ENCODE results near the gene PEX14.

PEX14 gene

DNA sequence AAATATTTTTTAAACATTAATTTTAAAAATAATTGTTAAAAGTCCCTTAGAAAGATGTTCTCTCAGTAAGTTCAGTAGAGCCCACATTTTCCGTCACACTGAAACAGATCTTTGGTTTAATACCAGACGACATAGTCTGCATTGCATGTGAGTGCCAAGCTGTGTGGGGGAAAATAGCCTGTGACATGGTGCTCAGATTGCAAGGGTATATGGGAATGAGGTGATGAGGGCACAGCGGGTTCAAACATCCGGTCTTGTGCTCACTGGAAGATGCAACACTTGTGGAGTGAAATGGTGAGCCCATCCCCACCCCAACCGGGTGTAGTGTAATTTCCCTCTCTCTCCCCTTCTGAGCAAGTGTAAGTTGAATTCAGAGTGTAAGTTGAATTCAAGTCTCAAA, 114.3 kb downstream of the PEX14 start:
- in situ Hi-C loops (cut with HindIII; ENCODE audit: low pct_unique_long_range_greater_than_20kb, low sequenced_read_pairs) = no loop called here
- TF ChIP-seq JUND (IDR thresholded peaks at IDR 0.05; ENCODE audit: low read depth) = no peak
- no peak for DNase-seq (ENCODE audit: low read depth in 1 of 2, low spot score in 1 of 2)

DNA sequence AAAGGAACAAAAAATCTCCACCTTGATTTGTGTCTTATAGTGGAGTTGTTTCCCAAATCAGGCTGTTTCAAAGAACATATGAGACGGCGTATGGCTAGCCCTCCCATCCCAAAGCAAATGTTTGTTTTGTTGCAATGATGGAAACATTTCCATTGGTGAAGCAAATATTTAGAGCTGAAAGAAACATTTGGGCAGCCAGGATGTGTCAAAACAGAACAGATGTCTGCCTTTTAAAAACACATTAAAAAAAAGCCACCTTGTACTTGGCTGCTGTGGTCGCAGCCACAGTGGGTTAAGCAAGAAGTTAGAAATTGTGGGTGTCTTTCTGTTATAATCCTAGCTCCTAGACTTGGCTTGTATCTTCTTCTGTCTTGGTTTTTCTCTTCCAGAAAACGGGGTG, 116.3 kb downstream of the PEX14 start:
- in situ Hi-C loops (cut with HindIII; ENCODE audit: low pct_unique_long_range_greater_than_20kb, low sequenced_read_pairs) = no loop called here
- no peak for TF ChIP-seq JUND (IDR thresholded peaks at IDR 0.05; ENCODE audit: low read depth)
- DNase-seq (ENCODE audit: low read depth in 1 of 2, low spot score in 1 of 2) = no peak

DNA sequence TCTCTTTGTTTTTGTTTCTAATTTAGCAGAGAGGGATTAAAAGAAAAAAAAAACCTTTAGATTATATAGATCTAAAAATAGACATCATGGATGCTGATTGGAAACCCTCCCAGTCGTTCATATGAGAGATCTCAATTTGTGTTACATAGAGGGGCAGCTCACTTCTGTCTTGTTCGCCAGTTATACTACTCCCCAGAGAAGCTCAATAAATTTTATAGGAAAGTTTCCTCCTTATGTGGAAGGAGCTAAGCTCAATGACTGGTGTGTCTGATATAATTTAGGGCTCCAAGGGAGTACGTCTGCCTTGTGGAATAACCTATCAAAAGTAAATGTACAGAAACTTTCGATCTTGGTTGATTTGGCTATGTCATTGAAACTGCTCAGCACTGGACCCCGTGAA, 117.6 kb downstream of the PEX14 start:
- no peak for DNase-seq (ENCODE audit: low read depth in 1 of 2, low spot score in 1 of 2)
- in situ Hi-C loops (cut with HindIII; ENCODE audit: low pct_unique_long_range_greater_than_20kb, low sequenced_read_pairs) = no loop called here
- no peak for TF ChIP-seq JUND (IDR thresholded peaks at IDR 0.05; ENCODE audit: low read depth)

DNA sequence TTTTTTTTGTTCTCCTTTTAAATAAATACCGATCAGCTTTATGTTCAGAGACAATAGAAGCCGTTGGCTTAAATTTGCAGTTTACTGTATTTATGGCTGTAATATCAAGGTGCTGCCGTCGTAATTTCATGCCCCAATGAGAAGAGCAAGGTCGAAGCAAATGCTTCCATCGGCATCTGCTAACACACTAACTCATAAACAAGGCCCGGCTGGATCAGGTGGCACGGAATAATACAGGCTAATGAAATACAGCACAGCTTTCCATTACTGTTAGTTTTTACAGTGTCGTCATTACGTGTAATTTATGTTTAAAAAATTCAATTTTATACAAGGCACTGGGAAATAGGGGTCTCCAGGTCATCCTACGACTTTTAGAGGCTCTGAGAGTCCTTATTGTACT, 119.0 kb downstream of the PEX14 start:
- DNase-seq (ENCODE audit: low read depth in 1 of 2, low spot score in 1 of 2) = no peak
- TF ChIP-seq JUND (IDR thresholded peaks at IDR 0.05; ENCODE audit: low read depth) = no peak
- in situ Hi-C loops (cut with HindIII; ENCODE audit: low pct_unique_long_range_greater_than_20kb, low sequenced_read_pairs) = no loop called here

DNA sequence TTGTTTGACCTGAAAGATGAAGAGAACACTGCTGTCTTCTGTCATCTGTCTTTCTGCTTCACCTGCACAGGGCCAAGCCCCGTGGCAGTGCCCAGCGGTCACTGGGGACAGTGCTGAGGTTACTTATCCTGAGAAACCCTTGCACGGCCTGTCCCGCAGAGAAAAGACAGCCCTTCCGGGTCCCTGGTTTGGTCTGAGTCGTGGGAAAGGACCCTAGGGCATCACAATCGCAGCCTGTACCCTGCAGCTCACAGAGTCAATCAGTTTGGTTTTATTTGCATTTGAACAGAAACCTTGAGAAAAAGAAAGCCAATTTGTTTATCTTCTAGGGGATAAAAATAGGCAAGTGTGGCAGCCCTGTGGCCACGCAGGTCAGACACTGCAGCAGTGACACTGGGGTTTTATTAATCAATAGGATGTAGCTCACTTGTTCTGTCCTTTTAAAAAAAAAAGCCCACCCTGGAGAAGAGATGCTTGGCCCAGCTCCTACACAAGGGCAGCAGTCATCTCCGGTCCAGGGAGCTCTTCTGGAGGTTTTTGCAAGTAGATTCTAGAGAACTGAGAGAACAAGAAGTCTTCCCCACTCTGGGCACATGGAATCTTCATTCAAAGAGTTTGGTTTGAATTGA, 120.0 kb downstream of the PEX14 start:
- peak in 1 of 2 experiments; percentile 9 for DNase-seq (ENCODE audit: low read depth in 1 of 2, low spot score in 1 of 2)
- in situ Hi-C loops (cut with HindIII; ENCODE audit: low pct_unique_long_range_greater_than_20kb, low sequenced_read_pairs) = no loop called here
- TF ChIP-seq JUND (IDR thresholded peaks at IDR 0.05; ENCODE audit: low read depth) = no peak

DNA sequence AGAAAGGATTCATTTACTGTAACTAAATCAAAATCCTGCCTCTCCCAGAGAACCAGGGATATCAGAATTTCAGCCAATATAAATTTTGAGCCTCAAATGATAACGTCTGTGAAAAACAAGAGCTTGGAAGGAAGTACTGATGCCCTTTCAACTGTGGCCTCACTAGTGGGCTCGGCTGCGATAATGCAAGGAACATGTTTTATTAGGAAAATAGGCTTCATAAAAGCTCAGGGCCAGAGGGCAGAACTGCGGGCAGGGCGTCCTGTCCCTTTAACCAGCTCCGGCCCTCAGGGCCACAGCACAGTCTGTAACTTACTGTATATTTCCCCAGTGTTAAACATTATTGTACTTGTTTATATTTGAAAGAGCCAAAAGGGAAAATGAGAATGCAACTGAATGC, 122.0 kb downstream of the PEX14 start:
- DNase-seq (ENCODE audit: low read depth in 1 of 2, low spot score in 1 of 2) = no peak
- TF ChIP-seq JUND (IDR thresholded peaks at IDR 0.05; ENCODE audit: low read depth) = no peak
- in situ Hi-C loops (cut with HindIII; ENCODE audit: low pct_unique_long_range_greater_than_20kb, low sequenced_read_pairs) = no loop called here

DNA sequence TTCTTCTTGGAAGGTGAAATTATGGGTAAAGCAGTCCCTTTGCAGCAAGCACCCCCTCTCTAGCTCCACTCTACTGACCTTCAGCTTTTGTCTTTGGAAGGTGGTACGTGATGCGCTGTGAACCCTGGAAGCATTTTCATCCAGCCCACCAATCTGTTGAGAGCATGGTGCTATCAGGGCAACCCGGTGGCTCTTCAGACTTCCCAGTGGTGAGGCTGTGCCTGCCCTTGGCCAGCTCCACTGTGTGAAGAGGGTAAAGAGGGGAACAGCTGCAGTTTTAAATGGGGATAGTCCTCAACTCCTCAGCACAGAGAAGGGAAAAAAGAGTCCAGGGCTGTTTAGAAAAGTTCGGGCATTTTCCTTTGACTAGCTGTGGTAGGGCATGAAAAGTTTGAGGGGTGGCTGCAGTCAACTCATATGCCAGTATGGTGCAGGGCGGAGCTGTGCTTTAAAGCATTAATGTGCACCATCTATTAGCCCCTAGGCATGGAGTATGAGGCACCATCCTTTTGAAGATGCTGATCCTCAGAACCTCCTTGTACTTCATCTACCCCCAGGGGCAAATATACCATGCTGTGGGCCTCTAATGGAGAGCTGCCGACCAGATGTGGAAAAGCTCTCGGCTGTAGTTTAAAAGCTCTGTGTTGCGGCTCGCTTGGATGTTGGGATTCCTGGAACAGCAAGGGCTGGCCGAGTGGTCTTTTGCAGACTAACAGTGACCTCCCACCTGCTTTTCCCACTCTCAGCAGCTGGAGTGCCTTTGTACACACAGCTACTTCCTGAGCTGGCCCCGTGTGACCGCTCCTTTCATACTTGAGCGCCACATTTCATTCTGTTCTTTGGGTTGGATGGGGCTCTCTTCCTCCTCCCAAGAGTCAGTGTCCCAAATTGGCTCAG, 123.0 kb downstream of the PEX14 start:
- no peak for TF ChIP-seq JUND (IDR thresholded peaks at IDR 0.05; ENCODE audit: low read depth)
- DNase-seq (ENCODE audit: low read depth in 1 of 2, low spot score in 1 of 2) = no peak
- in situ Hi-C loops (cut with HindIII; ENCODE audit: low pct_unique_long_range_greater_than_20kb, low sequenced_read_pairs) = no loop called here

DNA sequence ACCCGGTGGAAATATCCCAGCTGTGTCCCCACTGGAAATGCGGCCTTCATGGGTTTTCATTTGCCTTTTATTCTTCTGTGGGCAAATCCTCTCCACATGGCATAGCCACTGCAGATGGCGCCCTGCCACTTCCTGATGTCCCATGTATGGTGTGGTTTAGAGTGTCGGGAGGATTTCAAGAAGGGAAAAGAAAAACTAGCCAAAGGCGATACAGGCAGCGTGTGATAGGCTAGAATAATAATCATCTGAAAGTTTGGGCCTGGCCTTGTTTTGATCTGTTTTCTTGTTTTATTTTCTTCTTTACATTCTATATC, 123.6 kb downstream of the PEX14 start:
- TF ChIP-seq JUND (IDR thresholded peaks at IDR 0.05; ENCODE audit: low read depth) = no peak
- in situ Hi-C loops (cut with HindIII; ENCODE audit: low pct_unique_long_range_greater_than_20kb, low sequenced_read_pairs) = no loop called here
- DNase-seq (ENCODE audit: low read depth in 1 of 2, low spot score in 1 of 2) = peak in 1 of 2 experiments; percentile 55

DNA sequence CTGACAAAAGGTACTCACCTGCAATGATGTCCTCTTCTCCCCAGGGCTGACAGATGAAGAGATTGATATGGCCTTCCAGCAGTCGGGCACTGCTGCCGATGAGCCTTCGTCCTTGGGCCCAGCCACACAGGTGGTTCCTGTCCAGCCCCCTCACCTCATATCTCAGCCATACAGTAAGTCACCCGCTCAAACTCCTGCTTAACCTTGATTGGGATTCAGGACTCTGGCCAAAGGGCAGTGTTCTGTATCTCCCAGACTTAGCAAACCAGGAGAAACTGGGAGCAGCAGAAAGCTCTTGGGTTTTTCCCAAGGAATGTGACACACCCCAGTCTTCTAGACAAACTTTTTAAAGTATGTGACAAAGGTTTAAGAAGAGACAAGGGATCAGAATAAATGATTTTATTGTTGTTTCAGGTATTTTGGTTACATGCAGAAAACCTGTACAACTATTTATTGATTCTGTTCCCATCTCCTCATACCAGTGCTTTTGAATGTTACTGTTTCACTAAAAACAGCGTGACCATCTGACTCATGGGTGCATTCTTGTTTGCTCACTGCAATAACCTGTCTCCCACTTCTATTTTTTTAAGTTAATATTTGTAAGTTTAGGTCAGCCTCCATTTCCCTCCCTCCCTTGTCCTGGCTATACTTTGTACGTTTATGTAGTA, 124.6 kb downstream of the PEX14 start:
- no peak for DNase-seq (ENCODE audit: low read depth in 1 of 2, low spot score in 1 of 2)

DNA sequence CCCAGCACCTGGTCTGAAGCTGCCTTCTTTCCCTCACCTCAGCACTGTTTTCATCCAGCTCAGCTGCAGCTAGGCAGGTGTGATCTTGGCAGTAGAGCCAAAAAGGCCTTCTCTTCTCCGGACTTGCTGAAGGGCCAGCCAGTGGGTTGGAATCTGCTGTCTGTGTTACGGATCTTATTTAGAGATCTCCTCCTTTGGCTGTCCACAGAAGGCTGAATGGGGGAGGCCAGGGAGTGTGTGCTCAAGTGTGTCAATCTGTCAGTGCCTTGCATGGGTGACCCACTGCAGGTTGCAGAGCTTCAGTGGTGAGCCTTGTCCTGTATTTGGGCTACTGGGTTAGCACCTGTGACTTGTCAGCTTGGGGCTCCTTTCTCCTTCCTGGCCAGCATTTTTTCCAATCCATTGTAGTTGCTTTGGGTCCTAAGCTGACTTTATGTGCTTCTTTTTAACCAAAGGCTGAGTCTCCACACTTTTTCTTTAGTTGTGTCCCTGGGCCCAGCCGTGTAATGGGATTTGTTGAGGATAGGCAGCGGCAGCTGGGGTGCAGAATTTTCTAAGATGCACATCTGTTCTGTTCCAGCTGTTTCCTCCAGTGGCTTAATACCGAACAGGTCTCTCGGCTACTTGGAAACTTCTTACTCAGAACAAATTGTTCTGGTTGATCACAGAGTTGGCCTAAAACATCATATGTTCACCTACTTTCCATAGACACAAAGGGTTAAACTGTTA, 126.8 kb downstream of the PEX14 start:
- TF ChIP-seq JUND (IDR thresholded peaks at IDR 0.05; ENCODE audit: low read depth) = no peak
- in situ Hi-C loops (cut with HindIII; ENCODE audit: low pct_unique_long_range_greater_than_20kb, low sequenced_read_pairs) = no loop called here
- no peak for DNase-seq (ENCODE audit: low read depth in 1 of 2, low spot score in 1 of 2)

More for the DNA sequence above, 124.6 kb downstream of the PEX14 start:
- in situ Hi-C loops (cut with HindIII; ENCODE audit: low pct_unique_long_range_greater_than_20kb, low sequenced_read_pairs) = no loop called here
- TF ChIP-seq JUND (IDR thresholded peaks at IDR 0.05; ENCODE audit: low read depth) = no peak

DNA sequence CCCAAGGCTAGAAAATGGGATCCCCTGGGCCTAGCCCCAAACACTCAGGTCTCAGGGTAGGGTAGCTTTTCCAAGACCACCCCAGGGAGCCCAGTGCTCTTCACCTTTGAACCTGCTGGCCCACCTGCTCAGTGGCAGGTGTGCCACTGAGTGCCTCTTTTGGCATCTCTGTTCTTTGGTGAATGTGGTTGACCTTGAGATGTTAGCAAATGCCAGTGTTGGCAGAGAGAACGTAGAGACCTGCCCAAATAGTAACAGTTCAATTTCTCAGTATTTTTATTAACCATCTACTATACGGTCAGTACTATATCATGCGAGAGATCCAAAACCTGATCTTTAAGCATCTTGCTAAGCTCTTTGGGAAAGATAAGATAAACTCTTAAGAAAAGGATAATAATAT, 128.2 kb downstream of the PEX14 start:
- in situ Hi-C loops (cut with HindIII; ENCODE audit: low pct_unique_long_range_greater_than_20kb, low sequenced_read_pairs) = no loop called here
- DNase-seq (ENCODE audit: low read depth in 1 of 2, low spot score in 1 of 2) = no peak
- no peak for TF ChIP-seq JUND (IDR thresholded peaks at IDR 0.05; ENCODE audit: low read depth)

DNA sequence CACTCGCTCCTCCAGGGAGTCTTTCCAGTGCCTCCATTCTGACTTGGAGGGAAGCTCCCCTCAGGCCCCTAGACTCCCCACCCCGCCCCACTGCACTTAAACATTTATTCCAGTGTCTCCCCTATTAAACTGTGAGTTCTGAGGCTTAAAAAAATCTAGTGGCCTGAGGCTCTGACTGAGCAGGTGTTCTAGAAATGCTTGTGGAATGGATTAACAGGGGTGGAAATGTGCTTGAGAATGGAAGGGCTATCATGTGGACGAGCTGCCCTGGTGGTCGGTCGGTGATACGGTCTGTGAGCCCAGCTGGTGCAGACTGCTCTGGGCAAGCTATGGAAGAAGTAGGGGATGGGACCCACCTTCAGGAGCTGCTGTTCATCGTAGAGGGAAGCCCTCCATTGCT, 130.2 kb downstream of the PEX14 start:
- DNase-seq (ENCODE audit: low read depth in 1 of 2, low spot score in 1 of 2) = no peak
- in situ Hi-C loops (cut with HindIII; ENCODE audit: low pct_unique_long_range_greater_than_20kb, low sequenced_read_pairs) = no loop called here
- TF ChIP-seq JUND (IDR thresholded peaks at IDR 0.05; ENCODE audit: low read depth) = no peak
